Measurements from ENCODE around the gene LYPD5. TPM values are rescaled to one million over a fixed set of nuclear protein-coding genes. Genes with fewer than 3 reads are reported as not detected.

LYPD5 gene
- total RNA-seq, 1 experiment from 2014 or later: 0.46 TPM

GRCh38 chr19:43784981-43785808 is 17.1 kb downstream of the LYPD5 start:
- CTCF ChIA-PET: interaction anchor here (0.6 to 1.9 kb wide), 17 partner anchors 9 to 230 kb away, joined by 3 to 24 read pairs (median 5); partner anchors contain the start of gene SMG9

GRCh38 chr19:43784241-43784980 is 17.8 kb downstream of the LYPD5 start:
- peaks cover 12% of the 10 kb centered on the region for H3K4me1 Mint-ChIP-seq
- H3K27ac Mint-ChIP-seq: no peak overlapping the region
- no peak for ATAC-seq
- CTCF ChIA-PET: interaction anchor here (0.6 to 1.9 kb wide), 20 partner anchors 8 to 230 kb away, joined by 3 to 24 read pairs (median 5); partner anchors contain the start of gene SMG9
- H3K27me3 Mint-ChIP-seq (ENCODE audit: low read depth): no peaks in the 10 kb centered on the region
- no peaks in the 10 kb centered on the region for H3K9me3 Mint-ChIP-seq
- no peak for DNase-seq (ENCODE audit: low spot score)
- H3K36me3 Mint-ChIP-seq: no peaks in the 10 kb centered on the region
- H3K4me3 Mint-ChIP-seq: no peak overlapping the region
- POLR2A ChIA-PET: no interaction called here
- no peak for TF ChIP-seq ATF2 (CRISPR knock-in tag; IDR thresholded peaks at IDR 0.05; ENCODE audit: borderline replicate concordance, low read depth)
- no peak for TF ChIP-seq HMGA2 (CRISPR knock-in tag; IDR thresholded peaks at IDR 0.05)
- no peak for TF ChIP-seq STAT6 (CRISPR knock-in tag; conservative IDR thresholded peaks at IDR 0.05; ENCODE audit: low read depth)
- TF ChIP-seq PREB (CRISPR knock-in tag; IDR thresholded peaks at IDR 0.05; ENCODE audit: borderline replicate concordance): no peak
- TF ChIP-seq PRDM15 (CRISPR knock-in tag; IDR thresholded peaks at IDR 0.05): no peak

More at GRCh38 chr19:43784981-43785808, 17.1 kb downstream of the LYPD5 start:
- H3K27ac Mint-ChIP-seq: no peak overlapping the region
- H3K4me1 Mint-ChIP-seq: peaks cover 5% of the 10 kb centered on the region; the same call in 1 of the 2 replicates
- peak; percentile 63 for DNase-seq (ENCODE audit: low spot score)
- no peaks in the 10 kb centered on the region for H3K27me3 Mint-ChIP-seq (ENCODE audit: low read depth)
- ATAC-seq: peak; percentile 91
- POLR2A ChIA-PET: interaction anchor here (0.6 kb wide), 1 partner anchor 11 kb away, joined by 3 read pairs; no protein-coding TSS in a partner anchor
- H3K36me3 Mint-ChIP-seq: no peaks in the 10 kb centered on the region
- no peaks in the 10 kb centered on the region for H3K9me3 Mint-ChIP-seq
- no peak overlapping the region for H3K4me3 Mint-ChIP-seq
- TF ChIP-seq JAZF1 (CRISPR knock-in tag; IDR thresholded peaks at IDR 0.05) (no peak), ATF2 (CRISPR knock-in tag; IDR thresholded peaks at IDR 0.05; ENCODE audit: borderline replicate concordance, low read depth) (no peak), ZSCAN18 (CRISPR knock-in tag; IDR thresholded peaks at IDR 0.05) (no peak), CTCF (IDR thresholded peaks at IDR 0.05) (peak; percentile 82), MAX (CRISPR knock-in tag; IDR thresholded peaks at IDR 0.05) (no peak)

All from WTC11 (cell line).